A549 (cell line): Measurements from ENCODE around the gene KEAP1.

Source experiments
- RAD21 ChIP-seq, 2 experiments: fragments of >200 bp in 1 of 2; sonication (Bioruptor Twin) in 1 of 2; formaldehyde crosslinking in 1 of 2; IDR thresholded peaks in 1 of 2; conservative IDR thresholded peaks in 1 of 2; 2 replicates in 1 of 2; 3 replicates in 1 of 2; pipeline ENCODE4 v1.6.1; 2012 to 2018; ENCODE audit warnings: inconsistent platforms in 1 of 2
- TF ChIP-seq, protein P1 (sequence below): IDR thresholded peaks from 2 replicates; pipeline ENCODE4 v1.6.1; 2012

- TF ChIP-seq, protein P1, sequence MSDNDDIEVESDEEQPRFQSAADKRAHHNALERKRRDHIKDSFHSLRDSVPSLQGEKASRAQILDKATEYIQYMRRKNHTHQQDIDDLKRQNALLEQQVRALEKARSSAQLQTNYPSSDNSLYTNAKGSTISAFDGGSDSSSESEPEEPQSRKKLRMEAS = no peak
- no peak for TF ChIP-seq RAD21 (conservative IDR thresholded peaks at IDR 0.05 in 1 of 2, IDR thresholded peaks at IDR 0.05 in 1 of 2)
Measured at GRCh38 chr19:10519421-10519820, 16.3 kb upstream of the KEAP1 start.
